GM21723 (cell line): ENCODE data around the gene TMEM169.
"Not testable (repeated sequence)": the region's sequence is repeated elsewhere in the genome, so short reads cannot be mapped to it uniquely, and the experiment has no call there.

Source experiments
- ATAC-seq: cut with Tn5 transposase; IDR thresholded peaks from one replicate; pipeline ENCODE4 v1.9.1; 2021; ENCODE audit warnings: mild to moderate bottlenecking, moderate library complexity; ENCODE audit not compliant: unreplicated experiment

Gene TMEM169

GRCh38 chr2:216071111-216071851 lies 10.4 kb upstream of the TMEM169 start:
- no peak for ATAC-seq

GRCh38 chr2:216072473-216072872 lies 9.2 kb upstream of the TMEM169 start:
- ATAC-seq: no peak

GRCh38 chr2:216073773-216074172 lies 7.9 kb upstream of the TMEM169 start:
- ATAC-seq: no peak

GRCh38 chr2:216074380-216074779 lies 7.3 kb upstream of the TMEM169 start:
- ATAC-seq: no peak

- no peak for ATAC-seq
These were observed 6.9 kb upstream of the TMEM169 start for GRCh38 chr2:216074794-216075193.

- ATAC-seq: no peak
These were observed 5.9 kb upstream of the TMEM169 start for GRCh38 chr2:216075510-216076485.

GRCh38 chr2:216078776-216079175 lies 2.9 kb upstream of the TMEM169 start:
- ATAC-seq: no peak

- ATAC-seq: not testable (repeated sequence)
These were observed 1.7 kb upstream of the TMEM169 start for GRCh38 chr2:216080048-216080447.

- no peak for ATAC-seq
These were observed 707 bp upstream of the TMEM169 start for GRCh38 chr2:216081012-216081411.

- peak; percentile 19 for ATAC-seq
These were observed 495 bp downstream of the TMEM169 start for GRCh38 chr2:216082117-216082711.

- ATAC-seq: no peak
These were observed 1.1 kb downstream of the TMEM169 start for GRCh38 chr2:216082805-216083204.

GRCh38 chr2:216083464-216084281 lies 2.0 kb downstream of the TMEM169 start:
- no peak for ATAC-seq

- ATAC-seq: no peak
These were observed 2.8 kb downstream of the TMEM169 start for GRCh38 chr2:216084547-216084946.

GRCh38 chr2:216086207-216086893 lies 4.6 kb downstream of the TMEM169 start:
- ATAC-seq: no peak

- peak; percentile 76 for ATAC-seq
These were observed 8.7 kb downstream of the TMEM169 start for GRCh38 chr2:216090369-216090786.

- ATAC-seq: no peak
These were observed 10.9 kb downstream of the TMEM169 start for GRCh38 chr2:216092646-216093045.

- ATAC-seq: no peak
These were observed 13.0 kb downstream of the TMEM169 start for GRCh38 chr2:216094701-216095100.

- no peak for ATAC-seq
These were observed 17.0 kb downstream of the TMEM169 start for GRCh38 chr2:216098421-216099334.

GRCh38 chr2:216101109-216101508 lies 19.4 kb downstream of the TMEM169 start:
- no peak for ATAC-seq
